Stimulated activated CD4-positive, alpha-beta T cell treated with anti-CD3 and anti-CD28 coated beads, Interleukin-15, amount 100 ng/mL, for 24 hours (primary cell): ENCODE measurements around the gene ZNF236.
A peak's percentile ranks its signal among the peaks of the same experiment; 100 is the strongest.

ENCODE experiments used
- DNase-seq: peaks from one replicate; pipeline ENCODE4 v3.0.0-alpha.2; 2020

ZNF236 gene

DNA sequence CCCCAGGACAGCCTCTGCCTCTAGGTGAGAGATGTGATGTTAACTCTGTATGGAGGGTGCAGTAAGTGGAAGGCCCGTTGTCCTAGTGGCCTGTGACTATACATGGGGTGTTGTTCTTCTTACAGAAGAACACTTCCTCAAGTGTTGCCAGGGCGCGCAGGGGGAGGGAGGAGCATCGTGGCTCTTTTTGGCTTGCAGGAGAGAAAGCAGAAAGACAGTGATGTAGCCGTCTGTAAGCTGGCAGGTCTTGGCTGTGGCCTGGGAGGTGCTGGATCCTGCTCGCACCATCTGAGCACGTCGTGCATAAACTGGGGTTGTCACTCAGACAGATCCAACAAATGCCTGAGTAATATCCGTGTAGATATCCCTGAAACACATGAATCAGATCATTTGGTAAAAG, 44.3 kb downstream of the ZNF236 start:
- DNase-seq = no peak

DNA sequence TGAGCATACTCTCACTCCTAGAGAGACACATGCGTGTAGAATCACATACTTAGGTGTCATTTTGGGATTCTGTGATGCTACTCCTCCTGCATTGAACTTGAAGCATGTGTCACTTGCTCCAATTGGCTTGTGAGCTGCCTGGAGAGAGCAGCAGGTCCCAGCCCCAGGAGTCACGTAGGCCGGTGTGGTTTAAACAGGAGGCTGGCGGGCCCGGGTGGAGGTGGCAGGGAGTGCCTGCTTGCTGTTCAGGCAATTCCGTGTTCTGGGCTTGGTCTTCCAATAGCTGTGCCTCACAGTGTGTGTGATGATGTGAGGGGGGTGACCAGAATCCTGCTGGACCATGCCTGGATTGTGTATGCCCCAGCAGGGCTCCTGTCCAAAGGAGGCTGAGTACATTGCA, 51.0 kb downstream of the ZNF236 start:
- no peak for DNase-seq

DNA sequence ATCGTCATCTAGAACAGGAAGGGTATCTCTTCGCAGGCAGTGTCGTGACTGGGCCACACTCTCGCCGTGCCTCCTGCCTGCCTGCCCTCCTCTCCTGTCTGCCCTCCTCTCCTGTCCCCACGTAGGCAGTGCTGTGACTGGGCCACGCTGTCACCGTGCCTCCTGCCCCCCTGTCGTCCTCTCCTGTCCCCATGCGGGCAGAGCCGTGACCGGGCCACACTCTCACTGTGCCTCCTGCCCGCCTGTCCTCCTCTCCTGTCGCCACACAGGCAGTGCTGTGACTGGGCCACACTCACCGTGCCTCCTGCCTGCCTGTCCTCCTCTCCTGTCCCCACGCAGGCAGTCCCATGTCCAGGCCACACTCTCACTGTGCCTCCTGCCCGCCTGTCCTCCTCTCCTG, 51.4 kb downstream of the ZNF236 start:
- DNase-seq = no peak

DNA sequence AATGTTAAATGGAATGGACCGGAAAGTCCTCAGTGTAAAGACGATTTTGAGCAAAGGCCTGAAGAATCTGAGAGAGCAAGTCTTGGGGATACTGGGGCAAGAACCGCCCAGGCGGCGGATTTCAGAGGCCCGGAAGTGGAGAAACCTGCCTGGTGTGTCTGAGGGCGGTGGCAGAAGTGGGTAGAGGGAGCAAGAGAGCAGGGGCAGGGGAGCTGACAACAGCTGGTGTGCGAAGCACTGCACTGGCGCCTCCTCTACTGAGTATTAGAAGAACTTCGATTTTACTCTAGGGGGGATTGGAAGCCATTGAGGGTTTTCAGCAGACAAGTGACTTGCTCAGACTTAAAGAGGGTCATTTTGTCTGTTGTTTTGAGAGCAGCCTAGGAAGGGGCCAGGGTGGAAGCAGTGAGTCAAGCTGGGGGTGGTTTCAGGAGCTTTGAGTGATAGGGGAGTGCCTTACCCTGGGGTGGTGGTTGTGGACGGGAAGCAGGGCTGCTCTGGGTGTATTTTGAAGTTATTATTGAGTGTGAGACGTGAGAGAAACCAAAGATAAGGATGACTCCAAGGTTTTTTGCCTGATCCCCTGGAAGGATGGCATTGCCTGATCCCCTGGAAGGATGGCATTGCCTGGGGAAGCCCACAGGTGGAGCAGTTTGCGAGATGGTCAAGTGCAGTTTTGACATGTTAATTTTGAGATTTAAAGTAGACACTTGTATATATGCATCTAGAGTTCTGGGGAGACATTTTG, 52.5 kb downstream of the ZNF236 start:
- DNase-seq = peak; percentile 59

DNA sequence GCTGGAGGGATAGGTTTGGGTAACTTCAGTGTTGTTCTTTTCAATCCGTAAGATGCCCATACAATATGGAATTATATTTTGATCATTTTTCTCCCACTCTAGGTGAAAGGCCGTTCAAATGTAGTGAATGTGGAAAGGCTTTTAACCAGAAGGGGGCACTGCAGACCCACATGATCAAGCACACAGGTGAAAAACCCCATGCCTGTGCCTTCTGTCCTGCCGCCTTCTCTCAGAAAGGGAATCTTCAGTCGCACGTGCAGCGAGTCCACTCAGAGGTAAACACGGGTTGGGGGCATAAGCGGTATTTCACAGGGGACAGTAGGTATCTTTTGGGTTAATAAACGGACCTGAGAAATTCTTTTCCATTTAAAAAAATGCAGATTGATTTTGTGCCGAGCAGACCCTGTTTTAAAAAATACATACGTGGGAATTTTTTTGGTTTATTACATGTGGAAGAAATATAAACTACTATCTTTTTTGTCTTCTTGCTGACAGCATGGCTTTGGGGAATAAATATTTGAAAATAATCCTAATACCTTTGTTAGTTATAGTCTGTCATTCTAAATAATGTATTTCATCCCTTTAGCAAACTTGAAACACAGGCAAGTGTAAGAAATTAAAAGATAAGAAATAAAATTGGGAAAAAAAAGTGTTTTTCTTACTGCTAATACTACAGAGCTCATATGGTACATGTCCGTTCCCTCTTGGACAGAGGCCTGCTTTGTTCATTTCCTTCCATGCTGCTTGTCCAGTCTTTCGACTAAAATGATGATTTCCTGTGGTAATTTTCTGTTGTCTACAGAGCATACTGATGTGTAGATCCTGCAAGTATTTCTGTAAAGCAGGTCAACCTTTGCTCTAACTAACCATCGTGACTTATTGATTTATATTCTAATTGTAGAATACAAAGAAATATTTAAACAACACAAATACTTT, 53.3 kb downstream of the ZNF236 start:
- DNase-seq = peak; percentile 53

DNA sequence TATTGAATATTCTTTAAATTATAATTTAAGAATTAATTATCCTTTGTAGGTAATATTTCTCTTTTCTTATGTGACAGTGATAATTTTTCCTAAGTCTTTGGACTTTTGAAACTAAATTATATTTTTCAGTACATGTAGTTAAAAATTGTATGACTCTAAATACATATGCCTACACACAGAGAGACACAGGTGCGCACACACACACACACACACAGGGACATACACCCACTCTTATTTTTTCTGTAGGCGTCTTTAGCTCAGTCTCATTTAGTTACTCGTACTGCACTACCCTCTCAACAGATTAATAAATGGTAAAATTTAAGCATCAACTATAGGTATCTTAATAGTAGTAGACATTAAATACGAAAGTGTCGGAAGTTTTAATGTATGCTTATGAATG, 56.1 kb downstream of the ZNF236 start:
- no peak for DNase-seq

DNA sequence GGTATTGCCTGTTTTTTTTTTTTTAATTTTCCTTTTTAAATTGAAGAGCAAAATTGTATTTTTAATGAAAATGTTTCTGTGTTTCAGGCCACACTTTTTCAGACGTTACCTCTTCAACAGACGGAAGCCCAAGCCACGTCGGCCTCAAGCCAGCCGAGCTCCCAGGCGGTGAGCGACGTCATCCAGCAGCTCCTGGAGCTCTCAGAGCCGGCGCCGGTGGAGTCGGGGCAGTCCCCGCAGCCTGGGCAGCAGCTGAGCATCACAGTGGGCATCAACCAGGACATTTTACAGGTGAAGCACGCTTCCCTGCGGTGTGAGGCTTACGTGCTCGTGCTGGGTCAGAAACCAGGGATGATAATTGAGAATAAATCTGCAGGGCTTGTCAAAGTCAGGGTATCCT, 57.7 kb downstream of the ZNF236 start:
- no peak for DNase-seq

DNA sequence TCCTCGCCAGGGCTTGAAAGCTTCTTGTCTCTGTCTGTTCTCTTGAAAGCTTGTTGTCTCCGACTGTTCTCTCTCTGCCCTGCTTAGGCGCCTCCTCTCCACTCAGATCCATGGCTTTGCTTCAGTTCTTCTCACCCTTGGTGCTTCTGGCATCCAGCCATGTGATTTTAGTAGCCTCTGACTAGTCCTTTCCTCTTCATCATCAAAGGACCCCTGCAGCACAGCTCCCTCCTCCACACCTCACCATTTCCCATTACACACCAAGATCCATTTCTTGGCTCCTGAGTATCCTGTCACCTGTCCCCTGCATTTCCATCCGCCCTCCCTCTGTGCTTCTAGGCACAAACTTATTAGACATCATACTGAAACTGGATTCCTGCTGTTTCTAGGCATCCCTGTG, 59.4 kb downstream of the ZNF236 start:
- DNase-seq = no peak

DNA sequence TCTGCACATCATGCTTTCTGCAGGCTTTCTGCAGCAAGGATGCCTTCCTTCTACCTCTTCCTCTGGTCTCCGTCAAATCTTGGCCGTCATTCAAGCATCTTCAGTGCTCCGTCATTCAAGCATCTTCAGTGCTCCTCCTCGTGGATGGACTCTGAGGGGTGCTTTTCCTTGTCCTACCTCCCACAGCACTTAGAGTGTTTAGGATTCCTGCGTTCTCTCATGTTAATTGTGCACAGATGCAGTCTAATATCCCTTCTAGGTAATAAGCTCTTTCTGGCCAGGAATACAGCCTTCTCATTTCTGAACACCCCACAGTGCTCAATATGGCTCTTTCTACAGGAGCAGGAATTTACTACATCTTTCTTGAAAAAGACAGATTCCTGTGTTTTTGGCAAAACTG, 59.8 kb downstream of the ZNF236 start:
- DNase-seq = no peak

DNA sequence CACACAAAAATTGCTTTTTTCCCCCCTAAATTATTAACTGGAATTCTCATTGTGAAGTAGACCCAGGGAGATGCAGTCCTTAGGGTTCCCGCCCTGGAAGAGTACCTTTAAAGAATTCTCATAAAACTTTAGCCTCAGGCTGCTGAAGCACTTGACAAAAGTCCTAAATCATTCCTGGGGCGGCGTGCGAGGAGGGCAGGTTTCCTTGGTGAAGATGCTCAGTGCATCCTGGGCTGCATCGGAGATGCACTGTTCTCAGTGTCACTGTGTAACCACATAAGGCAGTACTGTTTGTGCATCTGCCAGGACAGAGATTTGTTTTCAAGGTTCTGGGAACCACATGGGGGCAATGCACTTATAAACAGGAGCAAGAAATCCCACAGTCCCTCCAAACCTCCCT, 62.6 kb downstream of the ZNF236 start:
- no peak for DNase-seq

DNA sequence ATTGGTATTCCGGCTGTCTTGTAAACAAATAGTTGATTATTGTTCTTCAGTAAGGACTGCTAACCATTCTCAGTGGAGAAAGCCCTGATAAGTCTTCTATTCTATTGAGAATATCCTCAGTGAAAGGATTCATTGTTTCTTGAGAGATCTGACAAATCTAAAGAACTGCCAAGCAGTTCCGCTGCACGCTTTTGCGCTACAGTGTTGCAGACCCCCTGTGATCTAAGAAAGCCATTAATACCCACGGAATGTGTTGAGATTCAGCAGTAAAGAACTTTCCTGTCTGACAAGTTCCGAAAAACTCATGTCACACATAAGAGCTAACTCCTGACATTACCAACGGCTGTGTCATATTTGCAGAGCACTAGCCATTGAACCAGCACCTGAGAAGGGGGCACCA, 63.8 kb downstream of the ZNF236 start:
- DNase-seq = no peak

DNA sequence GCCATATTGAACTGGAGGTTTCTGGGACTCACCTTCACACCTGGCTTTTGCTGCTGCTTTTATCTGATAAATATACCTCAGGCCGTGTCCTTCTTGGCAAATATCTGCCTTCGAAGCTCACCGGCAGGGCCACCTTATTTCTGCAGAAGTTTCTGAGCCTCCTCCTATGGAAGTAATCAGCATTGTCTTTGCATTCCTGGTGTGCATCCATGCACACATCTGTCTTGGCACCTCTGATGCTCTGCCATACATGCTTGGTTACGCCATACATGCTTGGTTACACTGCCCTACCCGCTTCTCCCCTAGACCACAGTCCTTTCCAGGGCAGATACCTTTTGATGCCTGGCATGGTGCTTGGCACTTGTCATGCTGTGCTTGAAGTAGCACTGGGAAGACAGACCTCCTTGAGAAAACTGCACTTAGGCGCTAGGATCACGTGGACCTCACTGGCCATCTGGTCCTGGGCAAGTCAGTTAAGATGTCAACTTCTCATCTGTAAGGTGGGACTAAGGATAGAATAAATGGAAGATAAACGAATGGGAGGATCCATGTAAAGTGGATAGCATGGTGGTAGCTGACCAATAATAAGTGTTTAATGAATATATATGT, 66.8 kb downstream of the ZNF236 start:
- no peak for DNase-seq

DNA sequence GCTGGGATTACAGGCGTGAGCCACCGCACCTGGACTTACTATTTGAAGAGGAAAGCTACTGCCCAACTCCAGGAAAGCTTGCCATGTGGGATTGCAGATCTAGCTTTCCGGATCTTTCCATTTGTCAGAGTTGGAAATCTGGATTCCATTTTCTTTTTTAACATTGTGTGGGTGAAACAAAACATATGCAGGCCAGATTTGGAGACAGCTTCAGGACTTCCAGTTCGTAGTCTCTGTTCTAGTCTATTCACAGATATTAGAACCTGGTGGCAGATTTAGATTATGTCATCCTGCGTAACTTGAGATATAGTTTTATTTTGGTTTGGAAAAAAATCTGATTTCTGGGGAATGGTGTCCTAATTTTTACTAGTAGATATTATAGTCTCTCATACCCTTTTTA, 70.5 kb downstream of the ZNF236 start:
- no peak for DNase-seq

DNA sequence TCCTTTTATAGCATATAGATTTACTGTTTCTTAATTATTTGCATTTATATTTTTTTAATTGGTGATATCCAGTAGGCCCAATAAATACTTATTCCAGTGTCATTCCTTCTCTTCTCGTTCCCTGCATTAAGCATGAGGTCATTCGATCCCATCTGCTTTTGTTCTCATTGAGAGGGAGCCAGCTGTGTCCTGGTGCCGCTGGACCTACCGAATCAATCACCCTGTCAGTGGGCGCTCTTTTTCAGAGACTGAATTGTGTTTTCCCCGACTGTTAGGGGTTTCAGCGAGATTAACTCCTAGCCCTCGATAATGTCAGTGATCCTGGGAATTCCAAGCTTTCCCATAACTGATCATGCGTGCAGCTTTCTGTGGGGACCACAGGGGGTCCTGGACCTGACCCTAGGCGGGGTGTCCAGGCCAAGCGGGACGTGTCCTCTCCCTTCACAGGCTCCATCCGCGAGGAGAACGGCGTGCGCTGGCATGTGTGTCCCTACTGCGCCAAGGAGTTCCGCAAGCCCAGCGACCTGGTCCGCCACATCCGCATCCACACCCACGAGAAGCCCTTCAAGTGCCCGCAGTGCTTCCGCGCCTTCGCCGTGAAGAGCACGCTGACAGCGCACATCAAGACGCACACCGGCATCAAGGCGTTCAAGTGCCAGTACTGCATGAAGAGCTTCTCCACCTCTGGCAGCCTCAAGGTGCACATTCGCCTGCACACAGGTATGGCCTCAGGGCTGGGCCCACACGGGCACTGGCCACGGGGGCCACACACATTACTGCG, 72.4 kb downstream of the ZNF236 start:
- no peak for DNase-seq

DNA sequence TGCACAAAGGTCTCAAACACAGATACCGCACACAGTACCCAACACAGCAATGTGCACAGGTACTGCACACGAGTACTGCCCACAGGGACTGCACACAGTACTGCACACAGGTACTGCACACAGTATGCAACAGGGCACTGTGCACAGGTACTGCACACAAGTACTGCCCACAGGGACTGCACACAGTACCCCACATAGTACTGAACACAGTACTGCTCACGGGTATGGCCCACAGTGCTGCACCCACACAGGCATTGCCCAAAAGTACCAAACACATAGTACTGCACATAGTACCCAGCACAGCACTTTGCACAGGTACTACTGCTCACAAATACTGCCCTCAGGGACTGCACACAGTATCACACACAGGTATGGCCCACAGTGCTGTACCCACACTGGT, 73.1 kb downstream of the ZNF236 start:
- no peak for DNase-seq

DNA sequence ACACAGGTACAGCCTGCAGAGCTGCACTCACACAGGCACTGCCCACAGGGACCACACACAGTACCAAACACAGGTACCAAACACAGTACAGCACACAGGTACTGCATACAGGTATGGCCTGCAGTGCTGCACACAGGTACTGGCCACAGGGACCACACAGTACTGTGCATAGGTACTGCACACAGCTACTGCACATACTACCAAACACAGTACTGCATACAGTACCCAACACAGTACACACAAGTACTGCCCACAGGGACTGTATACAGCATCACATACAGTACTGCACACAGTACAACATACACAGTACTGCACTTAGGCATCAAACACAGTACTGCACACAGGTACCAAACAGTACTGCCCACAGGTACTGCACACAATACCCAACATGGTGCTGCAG, 74.3 kb downstream of the ZNF236 start:
- no peak for DNase-seq

DNA sequence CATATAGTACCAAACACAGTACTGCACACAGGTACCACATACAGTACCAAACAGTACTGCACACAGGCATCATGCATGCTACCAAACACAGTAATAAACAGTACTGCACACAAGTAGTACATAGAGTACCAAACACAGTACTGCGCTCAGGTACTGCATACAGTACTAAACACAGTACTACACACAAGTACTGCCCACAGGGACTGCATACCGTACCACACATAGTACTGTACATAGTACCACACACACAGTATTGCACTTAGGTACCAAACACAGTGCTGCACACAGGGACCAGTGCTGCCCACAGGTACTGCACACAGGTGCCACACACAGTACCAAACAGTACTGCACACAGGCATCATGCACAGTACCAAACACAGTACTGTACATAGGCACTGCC, 74.9 kb downstream of the ZNF236 start:
- no peak for DNase-seq

DNA sequence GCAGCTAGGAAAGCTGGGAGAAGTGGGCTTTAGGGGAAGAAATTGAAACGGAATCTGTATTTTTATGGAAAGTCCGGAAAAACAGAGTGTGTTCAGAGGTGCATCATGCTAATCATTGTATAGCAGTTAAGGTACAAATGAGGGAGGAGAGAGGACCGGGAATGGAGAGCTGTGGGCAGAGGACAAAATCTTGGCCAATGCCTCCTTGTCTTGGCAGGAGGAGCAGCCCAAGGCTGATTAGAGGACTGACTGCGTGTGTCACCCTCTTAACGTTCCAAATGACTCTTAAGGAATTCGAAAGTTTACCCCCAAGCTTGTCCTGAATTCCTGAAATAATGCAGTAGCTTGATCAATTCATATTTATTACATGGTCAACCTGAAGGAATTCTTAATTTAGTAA, 81.0 kb downstream of the ZNF236 start:
- DNase-seq = no peak

DNA sequence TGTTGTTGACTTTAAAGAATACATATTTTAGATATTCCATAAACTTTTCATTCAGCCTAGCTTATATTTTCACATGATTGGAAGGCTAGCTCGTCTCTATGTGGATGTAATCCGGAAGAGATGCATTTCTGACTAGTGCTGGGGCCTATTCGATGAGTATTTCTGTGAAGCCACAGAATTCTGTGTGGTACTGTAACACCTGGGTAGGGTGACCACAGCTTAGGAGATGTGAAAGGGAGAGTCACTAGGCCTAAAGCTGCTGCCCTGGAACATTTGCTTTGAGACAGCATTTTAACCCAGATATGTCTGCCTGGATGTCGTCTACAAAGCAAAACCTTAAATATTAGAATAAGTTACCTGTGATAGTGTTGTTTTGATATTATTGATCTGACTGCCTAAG, 83.5 kb downstream of the ZNF236 start:
- no peak for DNase-seq

DNA sequence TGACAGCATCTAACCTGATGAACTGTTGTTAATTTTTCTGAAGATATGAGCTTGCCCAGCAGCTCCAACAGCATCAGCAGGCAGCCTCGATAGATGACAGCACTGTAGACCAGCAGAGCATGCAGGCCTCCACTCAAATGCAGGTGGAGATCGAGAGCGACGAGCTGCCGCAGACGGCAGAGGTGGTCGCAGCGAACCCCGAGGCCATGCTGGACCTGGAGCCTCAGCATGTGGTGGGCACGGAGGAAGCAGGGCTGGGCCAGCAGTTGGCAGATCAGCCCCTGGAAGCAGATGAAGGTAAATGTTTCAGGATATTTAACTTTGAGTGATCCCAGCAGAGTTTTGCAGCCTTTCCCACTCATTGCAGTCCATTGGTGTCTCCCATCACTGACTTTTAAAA, 85.9 kb downstream of the ZNF236 start:
- DNase-seq = no peak

DNA sequence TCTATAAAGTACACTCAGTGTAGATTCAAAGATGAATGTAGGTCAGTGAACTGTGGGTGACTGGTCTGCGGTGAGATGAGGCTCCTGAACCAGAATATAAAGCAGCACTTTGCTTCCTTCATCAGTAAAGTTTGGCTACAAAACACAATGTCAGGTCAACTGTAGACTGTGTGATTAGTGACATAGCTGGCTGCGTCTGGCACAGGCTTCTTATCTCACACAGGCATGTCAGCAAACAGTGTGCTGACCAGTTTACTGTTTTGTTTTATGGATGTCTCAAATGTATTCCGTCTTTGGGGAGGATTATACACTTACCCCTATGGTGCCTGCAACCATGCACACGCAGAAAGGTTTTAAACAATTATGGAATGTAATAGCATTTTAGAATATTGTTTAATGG, 87.1 kb downstream of the ZNF236 start:
- no peak for DNase-seq

DNA sequence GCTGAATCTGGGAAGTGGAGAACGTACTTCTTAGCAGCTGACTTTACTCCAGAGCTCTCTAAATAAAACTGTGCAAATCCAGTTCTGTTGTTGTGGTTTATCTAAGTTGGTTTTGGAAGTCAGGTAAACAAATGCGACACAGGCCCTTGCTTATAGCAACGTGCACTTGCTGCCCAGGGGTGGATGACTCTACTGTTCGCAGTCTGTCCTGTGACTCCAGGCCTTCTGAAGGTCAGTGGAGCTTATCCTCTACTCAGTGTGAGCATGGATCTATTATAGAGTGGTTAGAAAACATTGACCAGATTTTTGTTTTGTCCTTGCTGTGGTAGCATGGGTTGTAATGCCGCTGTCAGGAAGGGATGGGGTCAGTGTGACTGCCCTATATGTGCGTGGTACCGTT, 89.1 kb downstream of the ZNF236 start:
- DNase-seq = no peak

DNA sequence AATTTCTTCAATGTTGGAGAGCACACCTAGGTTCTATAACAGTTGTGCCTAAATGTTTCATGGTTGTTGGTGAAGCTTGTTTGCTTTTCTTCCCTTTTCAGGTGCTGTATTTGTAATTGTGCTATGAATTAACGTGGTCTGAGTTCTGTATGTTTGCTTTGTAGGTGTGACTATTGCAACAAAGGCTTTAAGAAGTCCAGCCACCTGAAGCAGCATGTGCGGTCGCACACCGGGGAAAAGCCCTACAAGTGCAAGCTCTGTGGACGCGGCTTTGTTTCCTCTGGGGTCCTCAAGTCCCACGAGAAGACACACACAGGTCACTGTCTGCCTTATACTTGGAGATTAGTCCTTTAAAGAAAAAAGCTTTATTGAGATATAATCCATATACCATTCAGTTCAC, 91.2 kb downstream of the ZNF236 start:
- DNase-seq = no peak
